GM21528 (cell line): ENCODE measurements around the gene DNAJC16.

Experiments
- ATAC-seq: cut with Tn5 transposase; IDR thresholded peaks from one replicate; pipeline ENCODE4 v1.9.1; 2021; ENCODE audit warnings: mild to moderate bottlenecking, moderate library complexity; ENCODE audit not compliant: unreplicated experiment, low FRiP score

Gene DNAJC16

DNA sequence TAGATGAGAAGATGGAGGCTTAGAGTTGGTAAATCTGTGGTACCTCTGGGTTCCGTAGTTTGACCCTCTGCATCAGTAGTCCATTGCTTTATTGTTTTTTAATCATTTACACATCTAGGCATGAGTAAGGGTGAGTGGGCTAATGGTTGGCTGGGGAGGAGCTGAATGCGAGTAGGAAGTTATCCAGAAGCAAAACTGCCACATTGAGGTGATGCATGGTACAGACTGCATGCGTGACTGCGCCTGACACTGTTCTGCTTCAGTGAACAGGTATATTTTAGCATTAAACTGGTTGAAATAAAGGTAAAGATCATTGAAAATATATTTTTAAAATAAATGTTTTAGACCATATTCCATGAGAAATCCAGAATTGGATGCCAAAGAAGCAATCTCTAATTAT, 4.4 kb downstream of the DNAJC16 start:
- ATAC-seq: no peak

DNA sequence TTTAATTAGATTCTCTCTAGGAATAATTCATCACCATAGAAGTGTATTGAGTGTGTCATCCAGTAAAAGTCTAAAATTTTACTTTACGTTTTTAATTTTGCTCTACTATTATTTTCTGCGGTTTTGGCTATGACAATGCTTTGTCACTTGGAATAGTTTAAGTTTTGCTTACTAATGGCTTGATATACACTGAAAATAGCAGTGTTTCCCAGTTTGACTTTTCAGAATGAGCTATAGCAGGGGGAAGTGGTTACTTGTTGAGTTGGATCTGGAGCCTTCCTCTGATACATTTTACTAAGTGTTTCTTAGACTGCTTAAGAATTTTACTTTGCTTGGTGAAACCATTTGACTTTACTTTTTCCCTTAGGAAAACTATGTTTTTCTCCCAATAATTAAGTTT, 5.0 kb downstream of the DNAJC16 start:
- ATAC-seq: no peak

DNA sequence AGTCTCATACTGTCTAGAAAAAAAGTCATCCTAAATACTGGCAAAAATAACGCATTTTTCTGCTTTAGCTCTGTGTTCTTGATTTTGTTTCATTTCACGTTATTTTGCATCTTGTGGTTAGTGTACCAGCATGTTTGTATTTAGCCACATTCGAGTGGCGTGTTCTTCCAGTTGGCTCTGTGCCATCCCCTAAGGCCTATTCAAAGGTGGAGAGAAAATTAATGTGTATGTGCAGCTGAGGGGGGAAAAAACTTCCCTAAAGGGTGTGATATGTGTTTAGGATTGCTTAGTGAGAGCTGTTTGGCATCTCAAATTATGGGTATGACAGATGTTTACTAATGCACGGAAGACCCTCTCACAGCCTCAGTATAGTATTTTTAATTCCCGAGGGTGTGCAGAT, 12.1 kb downstream of the DNAJC16 start:
- no peak for ATAC-seq

DNA sequence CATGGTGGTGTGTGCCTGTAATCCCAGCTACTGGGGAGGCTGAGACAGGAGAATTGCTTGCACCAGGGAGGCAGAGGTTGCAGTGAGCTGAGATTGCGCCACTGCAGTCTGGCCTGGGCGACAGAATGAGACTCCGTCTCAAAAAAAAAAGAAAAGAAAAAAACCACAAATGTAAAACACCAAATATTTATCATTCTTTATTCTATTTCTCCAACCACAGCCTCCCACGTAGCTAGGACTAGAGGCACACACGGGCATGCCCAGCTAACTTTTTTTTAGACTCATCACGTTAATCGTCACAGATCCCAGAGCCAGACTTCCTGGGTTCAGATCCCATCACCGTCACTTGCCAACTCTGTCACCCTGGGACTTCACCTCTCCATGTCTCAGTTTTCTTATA, 13.5 kb downstream of the DNAJC16 start:
- no peak for ATAC-seq

DNA sequence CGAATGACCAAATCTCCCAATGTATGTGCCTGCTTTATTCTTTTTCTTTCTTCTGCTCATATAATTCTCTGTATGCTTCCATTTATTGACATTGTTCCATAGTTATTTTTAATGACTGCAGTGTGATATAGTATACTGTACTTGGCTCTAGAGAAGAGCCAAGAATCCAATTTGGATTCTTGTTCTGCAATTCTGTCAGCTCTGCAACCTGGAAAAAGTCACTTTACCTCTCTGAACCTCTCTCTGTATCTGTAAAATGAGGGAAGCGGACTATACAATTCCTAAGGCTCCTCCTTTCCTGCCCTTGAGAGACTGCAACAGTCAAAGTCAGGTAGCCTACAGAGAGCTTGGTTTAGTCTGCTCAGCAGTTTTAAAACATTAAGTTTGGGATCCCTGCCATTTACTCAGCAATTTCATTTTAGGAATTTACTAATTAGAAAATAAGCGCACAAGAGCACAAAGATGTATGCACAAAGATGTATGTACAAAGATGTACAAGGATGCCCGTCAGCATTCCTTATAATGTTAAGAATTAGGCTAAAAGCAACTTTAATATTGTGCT, 14.7 kb downstream of the DNAJC16 start:
- ATAC-seq: no peak

DNA sequence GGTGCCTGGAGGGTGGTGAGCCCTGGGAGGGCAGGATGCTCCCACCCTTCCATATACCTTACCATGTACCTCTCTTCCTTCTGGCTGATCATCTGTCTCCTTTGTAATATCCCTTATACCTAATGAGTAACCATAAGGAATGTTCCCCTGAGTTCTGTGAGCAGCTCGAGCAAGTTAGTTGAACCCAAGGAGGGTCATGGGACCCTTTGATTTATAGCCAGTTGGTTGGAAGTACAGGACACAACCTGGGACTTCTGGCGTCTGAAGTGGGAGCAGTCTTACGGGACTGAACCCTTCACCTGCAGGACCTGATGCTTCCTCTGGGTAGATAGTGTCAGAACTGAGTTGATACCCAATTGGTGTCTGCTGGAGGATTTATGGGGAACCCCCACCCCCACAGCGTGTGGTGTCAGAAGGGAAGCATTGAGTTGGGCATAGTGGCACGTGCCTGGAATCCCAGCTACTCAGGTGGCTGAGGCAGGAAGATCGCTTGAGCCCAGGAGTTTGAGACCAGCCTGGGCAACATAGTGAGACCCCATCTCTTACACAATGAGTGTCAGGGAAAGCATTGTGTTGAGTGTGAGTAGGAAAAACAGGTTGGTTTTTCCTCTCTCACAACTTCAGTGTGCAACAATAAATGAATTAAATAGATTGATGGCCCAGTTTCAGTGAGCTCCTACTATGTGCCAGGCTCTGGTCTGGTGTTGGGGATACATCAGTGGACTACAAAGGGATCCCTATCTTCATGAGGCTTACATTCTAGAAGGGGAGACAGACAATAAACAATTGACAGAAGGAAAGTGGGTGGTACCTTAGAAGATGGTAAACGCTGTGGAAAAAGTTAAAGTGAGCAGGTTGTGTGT, 16.0 kb downstream of the DNAJC16 start:
- ATAC-seq: no peak

DNA sequence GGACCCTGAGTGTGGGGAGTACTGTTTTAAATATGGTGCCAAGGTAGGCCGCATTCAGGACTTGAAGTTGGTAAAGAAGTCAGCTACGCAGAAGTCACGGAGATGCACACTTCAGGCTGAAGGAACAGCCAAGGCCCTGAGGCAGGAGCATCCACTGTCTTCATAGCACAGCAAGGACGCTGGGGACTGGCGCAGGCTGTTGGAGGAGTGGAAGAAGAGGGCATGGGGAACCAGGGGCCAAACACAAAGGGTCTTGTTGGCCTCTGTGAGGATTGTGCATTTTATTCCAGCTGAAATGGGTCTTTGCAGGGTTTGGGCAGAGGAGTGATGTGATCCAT, 16.6 kb downstream of the DNAJC16 start:
- no peak for ATAC-seq

DNA sequence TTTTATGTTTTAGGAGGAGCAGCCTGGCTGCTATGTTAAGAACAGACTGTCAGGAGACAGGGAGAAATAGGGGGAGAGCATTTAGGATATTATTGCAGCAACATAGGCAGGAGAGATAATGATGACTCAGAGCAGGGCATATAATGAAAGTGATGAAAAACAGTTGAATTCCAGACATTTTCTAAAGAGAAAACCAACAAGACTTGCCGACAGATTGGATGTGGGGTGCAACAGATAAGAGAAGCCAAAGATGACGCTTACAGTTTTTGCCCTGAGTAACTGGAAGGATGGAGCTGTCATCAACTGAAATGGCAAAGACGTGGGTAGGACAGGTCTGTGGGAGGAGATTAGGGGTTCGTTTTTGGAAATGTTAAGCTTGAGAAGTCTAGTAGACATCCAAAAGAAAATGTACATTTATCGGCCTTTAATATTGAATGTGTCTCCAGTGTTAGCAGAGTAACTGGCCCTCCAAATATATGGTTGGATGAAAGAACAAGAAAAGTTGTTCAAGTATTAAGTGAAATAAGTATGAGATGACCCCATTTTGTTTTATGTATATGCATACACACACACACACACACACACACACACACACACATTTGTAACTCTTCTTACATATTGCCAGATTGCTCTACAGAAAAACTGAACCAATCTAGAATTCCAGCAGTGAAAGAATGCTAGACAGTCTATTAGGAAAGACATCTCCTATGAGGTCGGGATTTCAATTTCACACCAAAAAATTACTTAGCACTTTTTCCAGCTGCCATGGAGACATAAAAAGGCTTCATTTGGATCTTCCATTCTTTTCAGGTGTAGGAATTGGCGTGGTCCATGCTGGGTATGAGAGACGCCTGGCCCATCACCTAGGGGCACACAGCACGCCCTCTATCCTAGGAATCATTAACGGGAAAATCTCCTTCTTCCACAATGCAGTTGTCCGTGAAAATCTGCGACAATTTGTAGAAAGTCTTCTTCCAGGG, 17.2 kb downstream of the DNAJC16 start:
- no peak for ATAC-seq

DNA sequence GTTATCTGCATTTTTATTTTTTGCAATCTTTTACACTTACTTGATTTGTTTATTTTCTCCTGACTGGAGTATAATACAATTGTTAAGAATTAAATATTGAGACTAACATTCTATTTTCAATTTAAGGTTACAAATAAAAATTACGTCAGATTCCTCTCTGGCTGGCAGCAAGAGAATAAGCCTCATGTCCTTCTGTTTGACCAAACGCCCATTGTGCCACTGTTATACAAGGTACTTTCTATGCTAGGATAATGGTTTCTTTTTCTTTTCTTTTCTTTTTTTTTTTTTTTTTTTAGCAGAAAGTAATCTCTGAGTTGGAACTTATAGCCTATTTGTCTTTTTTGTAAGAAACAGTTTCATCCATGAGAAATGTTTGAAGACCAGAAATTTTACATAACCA, 20.0 kb downstream of the DNAJC16 start:
- no peak for ATAC-seq

DNA sequence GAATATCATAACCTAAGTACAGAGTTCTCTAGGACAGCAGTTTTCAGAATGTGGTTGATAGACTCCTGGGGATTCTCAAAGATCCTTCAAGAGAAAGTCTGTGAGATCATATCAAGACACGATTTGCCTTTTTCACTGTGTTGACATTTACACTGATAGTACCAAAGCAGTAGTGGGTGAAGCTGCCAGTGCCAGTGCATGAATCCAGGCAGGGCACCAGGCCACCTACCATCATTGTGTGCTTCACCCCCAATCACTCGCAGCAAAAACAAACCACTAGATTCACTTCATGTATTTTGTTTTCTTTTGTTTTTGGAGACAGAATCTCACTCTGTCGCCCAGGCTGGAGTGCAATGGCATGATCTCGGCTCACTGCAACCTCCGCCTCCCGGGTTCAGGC, 23.9 kb downstream of the DNAJC16 start:
- ATAC-seq: no peak

DNA sequence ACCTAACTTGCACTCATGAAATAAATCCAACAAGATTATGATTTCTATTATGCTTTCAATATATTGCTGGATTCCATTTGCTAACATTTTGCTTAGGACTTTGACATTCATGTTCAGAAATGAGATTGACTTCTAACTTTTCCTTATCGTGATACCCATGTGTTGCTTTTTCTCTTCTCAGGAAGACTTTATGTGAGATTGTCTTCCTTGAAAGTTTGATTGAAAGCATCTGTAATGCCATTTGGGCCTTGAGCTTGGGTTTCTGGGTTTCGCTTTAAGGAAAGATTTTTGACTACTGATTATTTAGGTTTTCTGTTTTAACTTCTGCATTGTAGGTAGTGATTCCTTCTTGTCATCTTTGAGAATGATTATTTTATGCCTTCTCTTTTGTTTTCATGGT, 30.4 kb downstream of the DNAJC16 start:
- no peak for ATAC-seq

DNA sequence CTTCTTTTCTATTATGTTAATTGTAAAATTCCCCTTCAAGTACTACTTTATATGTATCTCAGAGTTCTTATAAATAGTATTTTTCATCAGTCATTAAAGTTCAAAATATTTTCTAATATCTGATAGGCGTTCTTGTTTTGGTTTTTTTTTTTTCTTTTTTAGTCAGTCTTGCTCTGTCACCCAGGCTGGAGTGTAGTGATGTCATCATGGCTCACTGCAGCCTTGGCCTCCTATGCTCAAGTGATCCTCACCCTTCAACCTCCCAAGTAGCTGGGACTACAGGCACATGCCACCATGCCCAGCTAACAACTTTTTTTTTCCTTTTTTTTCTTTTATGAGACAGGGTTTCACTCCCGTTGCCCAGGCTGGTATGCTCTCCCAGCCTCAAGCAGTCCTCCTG, 30.9 kb downstream of the DNAJC16 start:
- no peak for ATAC-seq

DNA sequence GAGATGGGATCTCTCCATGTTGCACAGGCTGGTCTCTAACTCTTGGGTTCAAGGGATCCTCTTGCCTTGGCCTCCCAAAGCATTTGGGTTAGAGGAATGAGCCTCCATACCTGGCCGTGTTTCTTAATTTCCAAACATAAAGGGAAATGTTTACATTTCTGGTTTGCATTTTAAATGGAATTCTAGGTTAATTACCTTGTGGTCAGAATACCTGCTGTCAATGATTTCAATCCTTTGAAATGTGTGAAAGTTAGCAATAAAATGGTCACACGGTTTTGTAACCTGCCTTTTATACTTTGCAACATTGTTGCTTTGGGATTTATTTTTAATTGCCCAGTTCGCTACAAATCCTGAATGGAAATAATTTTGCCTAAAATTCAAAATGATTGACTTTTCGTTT, 31.9 kb downstream of the DNAJC16 start:
- no peak for ATAC-seq

DNA sequence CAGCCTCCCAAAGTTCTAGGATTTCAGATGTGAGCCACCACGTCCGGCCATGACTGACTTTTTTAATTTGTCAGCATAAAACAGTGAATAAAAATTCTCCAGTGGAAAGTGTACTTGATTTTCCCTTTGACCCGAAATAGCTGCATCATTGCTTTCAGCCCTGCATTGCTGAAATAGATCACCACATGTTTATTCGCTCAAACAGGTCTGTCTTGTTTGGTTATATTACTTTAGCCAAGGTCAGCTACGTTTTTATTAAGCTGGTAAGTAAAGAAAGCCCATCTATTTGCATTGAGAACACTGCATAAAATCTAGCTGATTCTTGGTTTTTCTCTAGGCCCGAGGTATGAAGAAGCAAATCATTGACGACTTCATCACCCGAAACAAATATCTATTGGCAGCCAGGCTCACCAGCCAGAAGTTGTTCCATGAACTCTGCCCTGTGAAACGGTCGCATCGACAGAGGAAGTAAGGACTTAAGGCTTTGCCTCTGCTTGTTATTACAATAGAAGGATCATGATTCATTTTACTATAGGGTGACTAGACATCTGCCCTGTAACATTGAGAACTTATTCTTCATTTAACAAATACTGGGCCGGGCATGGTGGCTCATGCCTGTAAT, 32.7 kb downstream of the DNAJC16 start:
- ATAC-seq: no peak

DNA sequence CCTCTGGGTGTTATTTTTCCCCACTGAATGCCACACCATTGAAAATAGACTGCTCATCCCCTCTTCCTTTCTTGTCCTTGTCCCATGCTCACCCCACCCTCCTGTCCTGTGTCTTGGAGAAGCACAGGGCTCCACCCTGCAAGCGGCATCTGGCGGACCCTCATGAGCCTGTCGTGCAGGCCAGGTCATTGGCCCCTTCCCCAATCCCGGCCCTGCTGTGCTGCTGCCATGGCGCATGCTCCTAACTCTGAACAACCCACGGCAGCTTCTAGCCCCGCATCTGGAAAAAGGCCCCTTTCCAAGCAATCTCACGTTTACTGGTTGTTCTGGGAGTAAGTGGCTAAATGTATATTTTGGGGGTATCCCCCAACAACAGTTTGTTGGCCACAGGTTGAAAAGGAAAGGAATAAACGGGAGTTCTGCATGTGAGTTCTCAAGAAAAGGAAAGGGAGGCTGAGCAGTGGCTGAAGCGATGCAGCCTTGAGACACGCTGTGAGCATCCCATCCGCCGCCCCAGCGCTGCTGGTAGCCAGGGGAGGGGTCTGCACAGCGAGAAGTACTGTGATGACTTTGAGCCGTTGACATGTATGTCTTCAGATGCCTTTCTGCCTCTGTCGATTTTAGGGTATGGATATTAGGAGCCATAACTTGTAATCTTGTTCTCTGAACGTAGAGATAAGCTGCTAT, 41.9 kb downstream of the DNAJC16 start:
- ATAC-seq: no peak

DNA sequence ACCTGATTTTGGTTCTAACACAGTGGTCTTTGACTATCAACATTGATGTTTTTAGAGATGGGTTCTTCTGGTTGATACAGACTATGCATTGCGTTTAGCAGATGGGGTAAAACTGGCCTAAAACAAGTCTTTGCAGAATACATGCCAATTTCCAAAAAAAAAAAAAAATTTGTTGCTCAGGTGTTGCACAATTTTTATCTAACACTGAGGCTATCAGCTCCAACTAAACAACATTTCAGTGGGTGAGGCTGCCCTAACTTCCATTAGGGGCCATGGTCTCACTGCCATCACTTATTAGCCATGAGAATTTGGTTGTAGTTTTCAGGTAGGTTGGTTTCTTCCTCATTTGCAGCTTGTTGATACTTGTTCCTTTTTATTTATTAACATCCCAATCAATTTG, 44.2 kb downstream of the DNAJC16 start:
- ATAC-seq: no peak

DNA sequence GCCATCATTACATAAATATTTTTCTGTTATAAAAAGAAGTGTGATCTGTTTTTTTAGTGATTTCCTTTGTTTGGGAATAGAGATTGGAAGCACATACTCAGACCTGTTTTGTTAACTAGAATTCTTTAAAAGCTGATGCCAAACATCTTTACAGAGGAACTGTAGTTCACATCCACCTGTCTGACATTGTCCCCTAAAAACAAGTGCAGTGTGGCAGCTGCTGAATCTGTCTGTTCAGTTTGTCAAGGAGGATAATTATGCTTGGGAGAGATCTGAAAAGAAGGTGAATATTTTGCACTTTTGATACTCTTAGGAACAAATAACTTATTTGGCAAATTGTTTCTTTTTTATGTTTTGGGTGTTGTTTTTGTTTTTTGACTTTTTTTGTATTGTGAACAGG, 44.6 kb downstream of the DNAJC16 start:
- no peak for ATAC-seq

DNA sequence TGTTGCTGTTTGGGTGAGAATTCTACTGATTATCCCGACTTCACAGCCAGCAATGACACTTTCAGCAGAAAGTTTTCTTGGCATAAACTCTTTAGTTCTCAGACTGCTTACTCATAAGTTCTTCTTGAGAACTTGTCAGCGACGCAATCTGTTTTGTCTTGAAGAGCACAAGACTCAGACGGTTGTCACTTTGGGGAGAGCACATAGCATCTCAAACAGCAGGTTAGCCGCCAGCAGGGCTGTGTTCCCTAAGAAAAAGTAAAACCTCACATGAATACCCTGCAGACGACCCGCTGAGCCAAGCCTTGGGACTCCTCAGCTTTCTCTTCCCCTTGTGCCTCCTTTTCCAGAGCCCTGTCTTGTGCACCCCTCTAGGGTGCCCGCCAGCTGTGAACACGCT, 46.8 kb downstream of the DNAJC16 start:
- no peak for ATAC-seq

DNA sequence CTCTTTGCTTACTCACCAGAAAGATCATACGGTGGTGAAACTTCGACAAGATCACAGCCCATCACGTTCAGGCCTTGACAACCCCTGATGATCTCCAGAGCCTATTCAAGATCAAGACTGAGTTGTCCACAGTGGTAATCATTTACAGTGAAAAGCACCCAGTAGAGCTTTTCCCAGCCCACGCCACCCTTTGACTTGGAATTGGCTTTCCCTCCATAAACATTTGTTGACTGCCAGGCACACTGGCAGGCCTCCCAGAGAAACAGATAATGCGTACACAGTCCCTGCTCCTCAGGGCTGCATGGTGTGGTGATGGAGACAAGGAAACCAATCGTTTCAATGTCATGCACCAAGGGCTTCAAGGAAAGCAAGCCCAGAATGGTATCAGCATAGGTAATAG, 48.1 kb downstream of the DNAJC16 start:
- no peak for ATAC-seq

DNA sequence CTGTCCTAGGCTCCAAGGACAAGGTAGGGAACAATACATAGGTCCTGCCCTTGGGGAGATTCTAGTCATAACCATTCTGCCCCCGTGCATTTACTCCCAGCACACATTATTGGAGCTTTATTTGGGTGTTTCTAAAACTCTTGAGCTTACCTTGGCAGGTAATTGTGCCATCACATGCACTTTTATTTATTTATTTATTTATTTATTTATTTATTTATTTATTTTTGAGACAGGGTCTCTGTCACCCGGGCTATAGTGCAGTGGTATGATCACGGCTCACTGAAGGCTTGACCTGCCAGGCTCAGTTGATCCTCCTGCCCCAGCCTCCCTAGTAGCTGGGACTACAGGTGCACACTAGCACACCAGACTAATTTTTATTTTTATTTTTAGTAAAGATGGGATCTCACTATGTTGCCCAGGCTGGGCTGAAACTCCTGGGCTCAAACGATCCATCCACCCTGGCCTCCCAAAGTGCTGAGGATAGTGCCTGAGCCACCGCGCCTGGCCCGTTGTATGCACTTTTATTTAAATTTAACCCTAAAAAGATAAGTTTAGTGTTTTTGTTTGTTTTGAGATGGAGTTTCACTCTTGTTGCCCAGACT, 49.0 kb downstream of the DNAJC16 start:
- no peak for ATAC-seq
